Heart right ventricle (tissue), 16 donors: ENCODE data around the gene ZBTB11. TPM values are rescaled to one million over a fixed set of nuclear protein-coding genes. Genes with fewer than 3 reads are reported as not detected.

Experiments
- ATAC-seq, 8 donors: fragments of 200-7000 bp; cut with Tn5 transposase; one replicate each; pipeline ENCODE4 v1.9.1; 2020; ENCODE audit warnings: mild to moderate bottlenecking in 8 of 8, moderate library complexity in 8 of 8, moderate number of reproducible peaks in 1 of 8
- DNase-seq, 2 donors: peaks; one replicate each; pipeline ENCODE4 v3.0.0-alpha.2; 2020
- H3K27ac ChIP-seq, 10 donors: fragments of 200-600 bp; sonication (generic) in 2 of 10; one replicate each; pipeline versions ENCODE4 v1.5.0 to v1.8.0; 2020 to 2022; ENCODE audit warnings: mild to moderate bottlenecking in 3 of 10
- H3K27me3 ChIP-seq, 7 donors: fragments of 200-600 bp; one replicate each; pipeline ENCODE4 v1.8.0; 2021 to 2022; ENCODE audit warnings: mild to moderate bottlenecking in 2 of 7
- H3K36me3 ChIP-seq, 9 donors: fragments of 200-600 bp; sonication (generic) in 1 of 9; one replicate each; pipeline versions ENCODE4 v1.5.0 to v1.8.0; 2020 to 2022; ENCODE audit warnings: mild to moderate bottlenecking in 2 of 9
- H3K4me1 ChIP-seq, 9 donors: fragments of 200-600 bp; sonication (generic) in 1 of 9; one replicate each; pipeline versions ENCODE4 v1.5.0 to v1.8.0; 2020 to 2022; ENCODE audit warnings: mild to moderate bottlenecking in 4 of 9
- H3K4me3 ChIP-seq, 10 donors: fragments of 200-600 bp; sonication (generic) in 2 of 10; one replicate each; pipeline versions ENCODE4 v1.5.0 to v1.8.0; 2020 to 2022; ENCODE audit warnings: mild to moderate bottlenecking in 7 of 10, moderate library complexity in 2 of 10
- H3K9me3 ChIP-seq, 11 donors: fragments of 200-600 bp in 10 of 11; sonication (generic) in 2 of 11; one replicate each; pipeline versions ENCODE4 v1.5.0 to v1.8.0; 2013 to 2022; ENCODE audit warnings: mild to moderate bottlenecking in 2 of 11, control low read depth in 1 of 11, moderate library complexity in 1 of 11
- WGBS, 2 donors: extraction: QIAGEN DNeasy Blood & Tissue Kit; methylation state at CpG; one replicate each; pipeline ENCODE4 v1.1.7; 2013; ENCODE audit warnings: inconsistent platforms in 1 of 2; 5-methylcytosine and 5-hydroxymethylcytosine counted together
- intact Hi-C, 10 donors: fragments of 100-400 bp; cut with DNase I; formaldehyde crosslinking; loops; one replicate each; pipeline versions ENCODE4 v1.11.1 to v1.14.2; 2022
- long read RNA-seq, 3 donors: library from polyadenylated mRNA; unstranded; transcript quantifications; one replicate each; pipeline ENCODE4 v2.0.0, GENCODE V29; 2020 to 2021
- polyA plus RNA-seq, 2 donors: library from polyadenylated mRNA; stranded (reverse); fragments of 200-250 nt; gene quantifications; one replicate each; pipeline ENCODE4 v1.2.3, GENCODE V29; 2013
- total RNA-seq, 10 donors: library from RNA; stranded (reverse); fragmentation: NEBNext Ultra II Directional in 3 of 10; extraction: Animal tissue kit (Norgen Biotek cat#: 25700) in 3 of 10; gene quantifications; one replicate each; pipeline versions ENCODE4 v1.2.1 to v1.2.4, GENCODE V29; 2021 to 2023
- TF ChIP-seq, protein P1 (sequence below), 9 donors: fragments of 200-600 bp; sonication (generic) in 2 of 9; IDR thresholded peaks; one replicate each; pipeline versions ENCODE4 v1.5.0 to v1.8.0; 2021 to 2022; ENCODE audit warnings: antibody characterized with exemption in 9 of 9, mild to moderate bottlenecking in 5 of 9, moderate library complexity in 1 of 9
- donor health status: Arrhythmogenic right ventricular cardiomyopathy.
- donor health status: ischemic (EF 13 %, LVEDD 7.1; RV severe dilation, severe dysfunction).
- donor health status: healthy with polysubstance abuse.
- donor health status: DM: no; HTN: yes; CAD: no.
- donor health status: DM: no; HTN: no; CAD: no.
- donor health status: ischemic (EF 25% LVEDD 6.9; RV normal size, moderate dysfunction).
- donor health status: ischemic (EF 25% LVEDD 5.7; RV mildly dilated, moderate dysfunction).
- donor health status: healthy.
- donor health status: DM: yes; HTN: yes; CAD: no.
- donor health status: Ischemic cardiomyopathy.
- donor health status: ischemic (EF 35%, LVEDD 5.7; RV mildly dilated, moderate dysfunction).
- donor health status: nonischemic (EF 11% LVEDD 7.7; RV severe dilation, severe dysfunction).
- donor health status: DM: yes; HTN: yes; CAD: no.
- donor health status: PGD.
- donor health status: ischemic (EF 29% LVEDD 5.4; RV normal size, mild dysfunction).
- donor health status: nonischemic (EF 23%, LVEDD 6.1; RV moderate dilation, normal function).

ZBTB11 gene, protein sequence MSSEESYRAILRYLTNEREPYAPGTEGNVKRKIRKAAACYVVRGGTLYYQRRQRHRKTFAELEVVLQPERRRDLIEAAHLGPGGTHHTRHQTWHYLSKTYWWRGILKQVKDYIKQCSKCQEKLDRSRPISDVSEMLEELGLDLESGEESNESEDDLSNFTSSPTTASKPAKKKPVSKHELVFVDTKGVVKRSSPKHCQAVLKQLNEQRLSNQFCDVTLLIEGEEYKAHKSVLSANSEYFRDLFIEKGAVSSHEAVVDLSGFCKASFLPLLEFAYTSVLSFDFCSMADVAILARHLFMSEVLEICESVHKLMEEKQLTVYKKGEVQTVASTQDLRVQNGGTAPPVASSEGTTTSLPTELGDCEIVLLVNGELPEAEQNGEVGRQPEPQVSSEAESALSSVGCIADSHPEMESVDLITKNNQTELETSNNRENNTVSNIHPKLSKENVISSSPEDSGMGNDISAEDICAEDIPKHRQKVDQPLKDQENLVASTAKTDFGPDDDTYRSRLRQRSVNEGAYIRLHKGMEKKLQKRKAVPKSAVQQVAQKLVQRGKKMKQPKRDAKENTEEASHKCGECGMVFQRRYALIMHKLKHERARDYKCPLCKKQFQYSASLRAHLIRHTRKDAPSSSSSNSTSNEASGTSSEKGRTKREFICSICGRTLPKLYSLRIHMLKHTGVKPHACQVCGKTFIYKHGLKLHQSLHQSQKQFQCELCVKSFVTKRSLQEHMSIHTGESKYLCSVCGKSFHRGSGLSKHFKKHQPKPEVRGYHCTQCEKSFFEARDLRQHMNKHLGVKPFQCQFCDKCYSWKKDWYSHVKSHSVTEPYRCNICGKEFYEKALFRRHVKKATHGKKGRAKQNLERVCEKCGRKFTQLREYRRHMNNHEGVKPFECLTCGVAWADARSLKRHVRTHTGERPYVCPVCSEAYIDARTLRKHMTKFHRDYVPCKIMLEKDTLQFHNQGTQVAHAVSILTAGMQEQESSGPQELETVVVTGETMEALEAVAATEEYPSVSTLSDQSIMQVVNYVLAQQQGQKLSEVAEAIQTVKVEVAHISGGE
- 10 to 100 TPM in 1 of 10 donors, 1 to 10 TPM in 9; 7.5 to 13.3 (median 8.7) TPM for total RNA-seq
- polyA plus RNA-seq = 1 to 10 TPM; 3.5 to 7.5 TPM
- long read RNA-seq, donor 1, full-length matches to known transcripts = 12 of 16 reads
- long read RNA-seq, donor 1, partial matches to known transcripts = 4 of 16 reads
- long read RNA-seq, donor 1, other reads (novel, unspliced or antisense) = 0 of 16 reads
- long read RNA-seq, donor 2, full-length matches to known transcripts = 10 of 13 reads
- long read RNA-seq, donor 2, partial matches to known transcripts = 0 of 13 reads
- long read RNA-seq, donor 2, other reads (novel, unspliced or antisense) = 3 of 13 reads
- long read RNA-seq, donor 3, full-length matches to known transcripts = 10 of 16 reads
- long read RNA-seq, donor 3, partial matches to known transcripts = 5 of 16 reads
- long read RNA-seq, donor 3, other reads (novel, unspliced or antisense) = 1 of 16 reads

DNA sequence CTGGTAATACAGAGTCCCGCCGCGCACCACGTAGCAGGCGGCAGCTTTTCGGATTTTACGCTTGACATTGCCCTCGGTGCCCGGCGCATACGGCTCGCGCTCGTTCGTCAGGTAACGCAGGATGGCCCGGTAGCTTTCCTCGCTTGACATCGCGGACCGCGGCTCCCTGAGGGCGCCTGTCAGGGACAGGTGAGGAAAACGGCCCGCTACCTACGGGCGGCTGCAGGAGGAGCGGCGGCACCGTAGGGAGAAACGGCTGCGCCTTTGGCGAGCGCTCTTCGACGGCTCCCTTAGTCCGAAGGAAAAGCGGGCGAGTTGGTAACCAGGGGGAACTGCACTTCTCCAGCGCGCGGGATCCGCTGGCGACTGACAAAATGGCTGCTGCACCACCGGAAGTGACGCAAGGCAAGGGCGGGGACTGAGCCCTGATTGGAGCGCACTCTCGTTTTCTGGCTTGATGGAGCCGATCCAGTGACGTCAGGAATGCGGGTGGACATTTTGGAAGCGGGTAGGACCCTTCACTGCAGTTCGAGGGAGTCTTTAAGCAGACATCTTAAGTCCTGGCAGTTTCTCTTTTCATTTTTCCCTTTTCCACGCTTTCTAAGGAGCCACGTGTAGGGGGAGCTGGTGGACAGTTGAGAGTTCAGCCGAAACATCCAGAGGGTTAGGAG, at the start of gene ZBTB11:
ZBTB11 (minus strand) TSS at position 368 of the 671 bp plus-strand sequence; CDS start at position 150, 218 bp downstream.
- H3K27ac ChIP-seq = peak within 1 kb of the TSS; percentile 83 to 99 (median 98)
- H3K27me3 ChIP-seq = no peaks in the 10 kb centered on the region
- ATAC-seq (peak; percentile 89 to 97 (median 95)), DNase-seq (peak; percentile 99 to 100)
- no peaks in the 10 kb centered on the region for H3K9me3 ChIP-seq
- peaks cover 0 to 35% (median 23%) of the 10 kb centered on the region in 9 donors for H3K36me3 ChIP-seq
- H3K4me3 ChIP-seq = peak within 1 kb of the TSS; percentile 78 to 100 (median 96)
- H3K4me1 ChIP-seq = peaks cover 10 to 46% (median 28%) of the 10 kb centered on the region in 9 donors
- TF ChIP-seq, protein P1, sequence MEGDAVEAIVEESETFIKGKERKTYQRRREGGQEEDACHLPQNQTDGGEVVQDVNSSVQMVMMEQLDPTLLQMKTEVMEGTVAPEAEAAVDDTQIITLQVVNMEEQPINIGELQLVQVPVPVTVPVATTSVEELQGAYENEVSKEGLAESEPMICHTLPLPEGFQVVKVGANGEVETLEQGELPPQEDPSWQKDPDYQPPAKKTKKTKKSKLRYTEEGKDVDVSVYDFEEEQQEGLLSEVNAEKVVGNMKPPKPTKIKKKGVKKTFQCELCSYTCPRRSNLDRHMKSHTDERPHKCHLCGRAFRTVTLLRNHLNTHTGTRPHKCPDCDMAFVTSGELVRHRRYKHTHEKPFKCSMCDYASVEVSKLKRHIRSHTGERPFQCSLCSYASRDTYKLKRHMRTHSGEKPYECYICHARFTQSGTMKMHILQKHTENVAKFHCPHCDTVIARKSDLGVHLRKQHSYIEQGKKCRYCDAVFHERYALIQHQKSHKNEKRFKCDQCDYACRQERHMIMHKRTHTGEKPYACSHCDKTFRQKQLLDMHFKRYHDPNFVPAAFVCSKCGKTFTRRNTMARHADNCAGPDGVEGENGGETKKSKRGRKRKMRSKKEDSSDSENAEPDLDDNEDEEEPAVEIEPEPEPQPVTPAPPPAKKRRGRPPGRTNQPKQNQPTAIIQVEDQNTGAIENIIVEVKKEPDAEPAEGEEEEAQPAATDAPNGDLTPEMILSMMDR (IDR thresholded peaks at IDR 0.05) = peak in 8 of 9 donors; percentile 36 to 73 (median 56)
- intact Hi-C loops = loop anchor here in 6 of 10 donors (1.0 to 10.0 kb wide), 6 partner anchors 9 to 165 kb away; partner anchors contain the start of genes PCNP (in 3 of the 6), SENP7 (in 2 of the 6), CEP97 (in 1 of the 6) and RPL24 (in 1 of the 6)
- 0 to 1% methylated on average over 56 to 57 of the region's 57 CpGs for WGBS, 2 donors

DNA sequence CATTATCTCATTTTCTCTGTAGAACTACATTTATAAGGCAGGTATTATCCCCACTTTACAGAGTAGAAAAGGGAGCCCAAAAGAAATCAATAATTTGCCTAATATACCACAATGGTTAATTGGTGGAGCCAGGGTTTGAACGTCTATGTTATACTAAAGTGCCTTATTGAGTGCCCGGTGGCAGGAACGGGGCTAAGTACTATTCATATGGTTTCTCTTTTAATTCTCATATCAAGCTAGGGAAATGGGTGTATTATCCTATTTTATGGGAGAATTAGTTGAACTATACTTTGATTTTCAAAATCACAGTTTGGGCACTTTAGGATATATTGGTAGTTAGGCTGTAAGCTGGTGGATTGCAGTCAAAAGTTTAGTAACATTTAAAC, 49.0 kb upstream of the ZBTB11 start:
- intact Hi-C loops = loop anchor here in 4 of 10 donors (2.0 to 10.0 kb wide), 4 partner anchors 49 to 59 kb away; partner anchors contain the start of gene NXPE3 (in 3 of the 4)
- Histone ChIP-seq H3K9me3 (no peaks in the 10 kb centered on the region), H3K4me1 (peaks cover 0 to 37% (median 13%) of the 10 kb centered on the region in 9 donors), H3K27me3 (no peaks in the 10 kb centered on the region), H3K27ac (peak overlapping the region in 3 of 10 donors; percentile 82 to 84 (median 84)), H3K4me3 (peak overlapping the region in 9 of 10 donors; percentile 43 to 89 (median 75)), H3K36me3 (peaks cover 0 to 43% (median 6%) of the 10 kb centered on the region in 9 donors)
- WGBS, 2 donors = 16 to 26% methylated on average over 3 of the region's 3 CpGs
- TF ChIP-seq, protein P1 (IDR thresholded peaks at IDR 0.05) = no peak
- DNase-seq = no peak
- ATAC-seq = no peak

GRCh38 chr3:101725194-101725889, 48.4 kb upstream of the ZBTB11 start:
- H3K27me3 ChIP-seq = no peaks in the 10 kb centered on the region
- H3K36me3 ChIP-seq = peaks cover 0 to 38% (median 6%) of the 10 kb centered on the region in 9 donors
- intact Hi-C loops = loop anchor here in 4 of 10 donors (2.0 to 10.0 kb wide), 4 partner anchors 49 to 59 kb away; partner anchors contain the start of gene NXPE3 (in 3 of the 4)
- DNase-seq = peak; percentile 22 to 27
- TF ChIP-seq, protein P1 (IDR thresholded peaks at IDR 0.05) = no peak
- H3K4me1 ChIP-seq = peaks cover 0 to 37% (median 13%) of the 10 kb centered on the region in 9 donors
- ATAC-seq = peak; percentile 11 to 72 (median 34)
- WGBS, 2 donors = 1 to 2% methylated on average over 21 of the region's 21 CpGs
- H3K9me3 ChIP-seq = no peaks in the 10 kb centered on the region
- peak overlapping the region; percentile 43 to 89 (median 74) for H3K4me3 ChIP-seq
- H3K27ac ChIP-seq = peak overlapping the region in 9 of 10 donors; percentile 46 to 85 (median 82)
